CD14-positive monocyte (primary cell): ENCODE measurements around the gene TRPM2. TPM values are rescaled to one million over a fixed set of nuclear protein-coding genes. Genes with fewer than 3 reads are reported as not detected.
A peak's percentile ranks its signal among the peaks of the same experiment; 100 is the strongest.

Source experiments
- DNase-seq, 3 donors: peaks; one replicate each; pipeline ENCODE4 v3.0.0-alpha.2; 2011 to 2022
- H2AFZ ChIP-seq: 2 replicates; pipeline ENCODE4 v1.6.0; 2012; ENCODE audit warnings: mild to moderate bottlenecking, low read depth, low read length, inconsistent platforms; ENCODE audit not compliant: insufficient read depth, poor library complexity, severe bottlenecking
- H3K27ac ChIP-seq, 2 donors: 1 replicate in 1 of 2; 2 replicates in 1 of 2; pipeline ENCODE4 v1.5.1; 2012 to 2013; ENCODE audit warnings: low read length in 2 of 2, control low read depth in 1 of 2, inconsistent platforms in 1 of 2, low read depth in 1 of 2, mild to moderate bottlenecking in 1 of 2
- H3K27me3 ChIP-seq, 2 donors: one replicate each; pipeline versions ENCODE4 v1.6.0 to v1.6.1; 2011 to 2013; ENCODE audit warnings: low read length in 2 of 2; ENCODE audit not compliant: control insufficient read depth in 2 of 2, insufficient read depth in 2 of 2
- H3K36me3 ChIP-seq, 2 donors: replicated peaks in 1 of 2; 1 replicate in 1 of 2; 2 replicates in 1 of 2; pipeline versions ENCODE4 v1.5.1 to v1.6.1; 2012 to 2013; ENCODE audit warnings: low read length in 2 of 2, control low read depth in 1 of 2, inconsistent platforms in 1 of 2, mild to moderate bottlenecking in 1 of 2; ENCODE audit not compliant: insufficient read depth in 2 of 2, control insufficient read depth in 1 of 2
- H3K4me1 ChIP-seq, 2 donors: 1 replicate in 1 of 2; 2 replicates in 1 of 2; pipeline versions ENCODE4 v1.5.1 to v1.6.1; 2012 to 2013; ENCODE audit warnings: low read length in 2 of 2, control low read depth in 1 of 2, inconsistent platforms in 1 of 2, mild to moderate bottlenecking in 1 of 2, moderate library complexity in 1 of 2; ENCODE audit not compliant: insufficient read depth in 2 of 2, control insufficient read depth in 1 of 2
- H3K4me2 ChIP-seq: replicated peaks from 2 replicates; pipeline ENCODE3; 2012; ENCODE audit warnings: low read length, moderate library complexity, mild to moderate bottlenecking; ENCODE audit not compliant: poor library complexity, severe bottlenecking; ENCODE audit errors: extremely low read depth
- H3K4me3 ChIP-seq, 3 experiments: fragments of 200-600 bp in 1 of 3; sonication (generic) in 1 of 3; replicated peaks in 1 of 3; 1 replicate in 2 of 3; 2 replicates in 1 of 3; pipeline ENCODE4 v1.5.1; 2011 to 2013; ENCODE audit warnings: low read length in 3 of 3, mild to moderate bottlenecking in 3 of 3, control low read depth in 2 of 3, low read depth in 2 of 3, inconsistent platforms in 1 of 3, moderate library complexity in 1 of 3
- H3K79me2 ChIP-seq: 2 replicates; pipeline ENCODE4 v1.6.0; 2012; ENCODE audit warnings: mild to moderate bottlenecking, control low read depth, inconsistent platforms, low read length, moderate library complexity; ENCODE audit not compliant: insufficient read depth
- H3K9ac ChIP-seq: 2 replicates; pipeline ENCODE4 v1.6.0; 2017; ENCODE audit warnings: low read length, mild to moderate bottlenecking; ENCODE audit not compliant: insufficient read depth, poor library complexity, severe bottlenecking
- H3K9me3 ChIP-seq, 2 donors: replicated peaks in 1 of 2; 1 replicate in 1 of 2; 2 replicates in 1 of 2; pipeline versions ENCODE4 v1.5.1 to v1.6.1; 2012 to 2013; ENCODE audit warnings: low read length in 2 of 2, control low read depth in 1 of 2; ENCODE audit not compliant: control insufficient read depth in 1 of 2, insufficient read depth in 1 of 2
- H4K20me1 ChIP-seq: 2 replicates; pipeline ENCODE4 v1.6.0; 2012; ENCODE audit warnings: mild to moderate bottlenecking, low read length, control low read depth, moderate library complexity; ENCODE audit not compliant: insufficient read depth
- H3K27ac Mint-ChIP-seq, 7 donors: one replicate each; pipeline ENCODE4 v1.8.0; 2020; ENCODE audit warnings: mild to moderate bottlenecking in 7 of 7, mixed read lengths in 7 of 7, moderate library complexity in 6 of 7, inconsistent platforms in 2 of 7
- H3K27me3 Mint-ChIP-seq, 3 donors: one replicate each; pipeline ENCODE4 v1.8.0; 2021 to 2022; ENCODE audit warnings: low read depth in 3 of 3, mild to moderate bottlenecking in 3 of 3, mixed read lengths in 3 of 3, moderate library complexity in 3 of 3, inconsistent platforms in 1 of 3
- H3K36me3 Mint-ChIP-seq, 2 donors: one replicate each; pipeline ENCODE4 v1.8.0; 2020; ENCODE audit warnings: mixed read lengths in 2 of 2, inconsistent platforms in 1 of 2, mild to moderate bottlenecking in 1 of 2
- H3K4me1 Mint-ChIP-seq: one replicate; pipeline ENCODE4 v1.8.0; 2020; ENCODE audit warnings: mild to moderate bottlenecking, mixed read lengths
- H3K4me3 Mint-ChIP-seq, 2 donors: one replicate each; pipeline ENCODE4 v1.8.0; 2020; ENCODE audit warnings: mild to moderate bottlenecking in 2 of 2, mixed read lengths in 2 of 2, moderate library complexity in 1 of 2
- H3K9me3 Mint-ChIP-seq, 7 donors: one replicate each; pipeline ENCODE4 v1.8.0; 2020 to 2022; ENCODE audit warnings: mixed read lengths in 7 of 7, mild to moderate bottlenecking in 6 of 7, moderate library complexity in 6 of 7, inconsistent platforms in 2 of 7
- WGBS: methylation state at CpG from one replicate; pipeline ENCODE4 v1.1.5; 2013; ENCODE audit warnings: missing lambda C conversion rate; ENCODE audit not compliant: insufficient coverage; 5-methylcytosine and 5-hydroxymethylcytosine counted together
- intact Hi-C, 2 donors: fragments of 100-400 bp; cut with micrococcal nuclease; formaldehyde crosslinking; loops; one replicate each; pipeline versions ENCODE4 v1.15.0 to v1.15.1; 2023
- polyA plus RNA-seq, 3 donors: library from polyadenylated mRNA; depleted of rRNA in 1 of 3; unstranded in 2 of 3; stranded (reverse) in 1 of 3; fragments of 300-500 nt in 2 of 3; fragments of >200 nt in 1 of 3; fragmentation: Illumina TruSeq in 2 of 3; gene quantifications; 1 replicate in 2 of 3; 2 replicates in 1 of 3; pipeline ENCODE4 v1.2.3, GENCODE V29; 2012 to 2021
- TF ChIP-seq, protein P1 (sequence below): fragments of 200-600 bp; IDR thresholded peaks from one replicate; pipeline ENCODE4 v1.8.0; 2022; ENCODE audit warnings: antibody characterized with exemption, mild to moderate bottlenecking

TRPM2 gene
- polyA plus RNA-seq, 3 donors: 7.6 to 21.6 (median 12.2) TPM

DNA sequence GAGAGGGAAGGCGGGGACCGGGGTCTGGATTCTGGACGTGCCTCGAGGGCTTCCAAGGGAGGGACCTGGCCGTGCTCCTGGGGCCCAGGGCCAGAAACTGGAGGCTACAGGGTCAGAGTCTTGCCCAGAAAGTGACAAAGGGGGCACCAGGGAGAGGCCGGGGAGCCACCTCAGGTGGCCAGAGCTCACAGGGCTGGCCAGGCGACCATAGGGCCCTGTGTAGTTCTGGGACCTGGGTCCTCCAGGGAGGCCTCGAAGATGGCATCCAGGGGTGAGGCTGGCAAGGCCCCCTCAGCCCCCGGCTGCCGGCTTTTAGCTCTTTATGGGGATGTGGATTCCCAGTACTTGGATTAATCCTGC is 87.6 kb downstream of the TRPM2 start:
- Mint-ChIP-seq H3K9me3 (peaks cover 6 to 31% (median 11%) of the 10 kb centered on the region in 7 donors), H3K27me3 (peaks cover 3 to 6% (median 3%) of the 10 kb centered on the region in 3 donors), H3K27ac (no peak overlapping the region), H3K36me3 (peaks cover 53 to 75% of the 10 kb centered on the region in 2 donors), H3K4me3 (no peak overlapping the region), H3K4me1 (no peaks in the 10 kb centered on the region)
- Histone ChIP-seq H3K9me3 (peaks cover 0 to 11% of the 10 kb centered on the region in 2 donors), H3K9ac (no peak overlapping the region), H3K4me3 (no peak overlapping the region), H3K79me2 (no peaks in the 10 kb centered on the region), H2AFZ (no peak overlapping the region), H4K20me1 (peaks cover 4% of the 10 kb centered on the region), H3K27ac (no peak overlapping the region), H3K4me2 (no peak overlapping the region), H3K4me1 (no peaks in the 10 kb centered on the region), H3K36me3 (peaks cover 68 to 75% of the 10 kb centered on the region in 2 donors), H3K27me3 (no peaks in the 10 kb centered on the region)
- intact Hi-C loops: no loop called here
- TF ChIP-seq, protein P1, sequence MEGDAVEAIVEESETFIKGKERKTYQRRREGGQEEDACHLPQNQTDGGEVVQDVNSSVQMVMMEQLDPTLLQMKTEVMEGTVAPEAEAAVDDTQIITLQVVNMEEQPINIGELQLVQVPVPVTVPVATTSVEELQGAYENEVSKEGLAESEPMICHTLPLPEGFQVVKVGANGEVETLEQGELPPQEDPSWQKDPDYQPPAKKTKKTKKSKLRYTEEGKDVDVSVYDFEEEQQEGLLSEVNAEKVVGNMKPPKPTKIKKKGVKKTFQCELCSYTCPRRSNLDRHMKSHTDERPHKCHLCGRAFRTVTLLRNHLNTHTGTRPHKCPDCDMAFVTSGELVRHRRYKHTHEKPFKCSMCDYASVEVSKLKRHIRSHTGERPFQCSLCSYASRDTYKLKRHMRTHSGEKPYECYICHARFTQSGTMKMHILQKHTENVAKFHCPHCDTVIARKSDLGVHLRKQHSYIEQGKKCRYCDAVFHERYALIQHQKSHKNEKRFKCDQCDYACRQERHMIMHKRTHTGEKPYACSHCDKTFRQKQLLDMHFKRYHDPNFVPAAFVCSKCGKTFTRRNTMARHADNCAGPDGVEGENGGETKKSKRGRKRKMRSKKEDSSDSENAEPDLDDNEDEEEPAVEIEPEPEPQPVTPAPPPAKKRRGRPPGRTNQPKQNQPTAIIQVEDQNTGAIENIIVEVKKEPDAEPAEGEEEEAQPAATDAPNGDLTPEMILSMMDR: no peak
- 91% methylated on average over 10 of the region's 10 CpGs for WGBS
- DNase-seq: no peak

DNA sequence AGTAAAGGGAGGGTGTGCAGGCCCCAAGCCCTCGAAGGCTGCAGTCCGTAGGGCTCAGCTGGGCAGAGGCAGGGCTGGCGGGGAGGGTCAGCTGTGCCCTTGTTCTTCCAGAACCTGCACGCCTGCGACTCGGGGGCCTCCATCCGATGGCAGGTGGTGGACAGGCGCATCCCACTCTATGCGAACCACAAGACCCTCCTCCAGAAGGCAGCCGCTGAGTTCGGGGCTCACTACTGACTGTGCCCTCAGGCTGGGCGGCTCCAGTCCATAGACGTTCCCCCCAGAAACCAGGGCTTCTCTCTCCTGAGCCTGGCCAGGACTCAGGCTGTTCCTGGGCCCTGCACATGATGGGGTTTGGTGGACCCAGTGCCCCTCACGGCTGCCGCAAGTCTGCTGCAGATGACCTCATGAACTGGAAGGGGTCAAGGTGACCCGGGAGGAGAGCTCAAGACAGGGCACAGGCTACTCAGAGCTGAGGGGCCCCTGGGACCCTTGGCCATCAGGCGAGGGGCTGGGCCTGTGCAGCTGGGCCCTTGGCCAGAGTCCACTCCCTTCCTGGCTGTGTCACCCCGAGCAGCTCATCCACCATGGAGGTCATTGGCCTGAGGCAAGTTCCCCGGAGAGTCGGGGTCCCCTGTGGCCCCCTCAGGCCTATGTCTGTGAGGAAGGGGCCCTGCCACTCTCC is 88.3 kb downstream of the TRPM2 start:
- H4K20me1 ChIP-seq: peaks cover 4% of the 10 kb centered on the region
- Mint-ChIP-seq H3K36me3 (peaks cover 48 to 69% of the 10 kb centered on the region in 2 donors), H3K9me3 (peaks cover 7 to 31% (median 14%) of the 10 kb centered on the region in 7 donors), H3K4me3 (no peak overlapping the region), H3K27me3 (peaks cover 5 to 12% (median 7%) of the 10 kb centered on the region in 3 donors), H3K4me1 (no peaks in the 10 kb centered on the region), H3K27ac (peak overlapping the region in 1 of 7 donors; percentile 46)
- intact Hi-C loops: no loop called here
- H3K9ac ChIP-seq: no peak overlapping the region
- no peak overlapping the region for H2AFZ ChIP-seq
- no peak overlapping the region for H3K4me2 ChIP-seq
- peaks cover 0 to 3% of the 10 kb centered on the region in 2 donors for H3K27me3 ChIP-seq
- no peak overlapping the region for H3K4me3 ChIP-seq
- H3K4me1 ChIP-seq: no peaks in the 10 kb centered on the region
- peaks cover 61 to 68% of the 10 kb centered on the region in 2 donors for H3K36me3 ChIP-seq
- TF ChIP-seq, protein P1: no peak
- 95% methylated on average over 20 of the region's 20 CpGs for WGBS
- no peak for DNase-seq
- H3K27ac ChIP-seq: no peak overlapping the region
- no peaks in the 10 kb centered on the region for H3K79me2 ChIP-seq
- H3K9me3 ChIP-seq: peaks cover 0 to 11% of the 10 kb centered on the region in 2 donors
